ENCODE data around the gene CEP85L. TPM values are rescaled to one million over a fixed set of nuclear protein-coding genes. Genes with fewer than 3 reads are reported as not detected.

CEP85L gene
- total and polyA plus RNA-seq, 2 of the 13 experiments (the other 11 are each of a cell fraction or from before 2014, with no cell fraction given): 0.44 to 1.7 TPM

GRCh38 chr6:118638288-118638687, 13.1 kb downstream of the CEP85L start:
- H3K4me2 ChIP-seq (ENCODE audit: low read depth, low read length): no peak overlapping the region
- H3K4me1 ChIP-seq (ENCODE audit: insufficient read depth, low read length): no peaks in the 10 kb centered on the region
- no peaks in the 10 kb centered on the region for H3K36me3 ChIP-seq (replicated peaks in 1 of 2; ENCODE audit: control insufficient read depth in 1 of 2, insufficient read depth in 2 of 2, low read length in 2 of 2)
- no peak for DNase-seq (ENCODE audit: low spot score)
- no peak for FAIRE-seq
- in situ Hi-C loops (cut with HindIII; ENCODE audit: extremely low pct_ligation_motif_present, low pct_unique_long_range_greater_than_20kb): no loop called here
- H3K9me3 ChIP-seq (ENCODE audit: low read length): no peaks in the 10 kb centered on the region
- CTCF ChIA-PET (ENCODE audit: low intra/inter-chr PET ratio, low total read pairs): no interaction called here
- H2AFZ ChIP-seq (ENCODE audit: low read length): no peak overlapping the region
- ATAC-seq: no peak
- no peaks in the 10 kb centered on the region for H3K27me3 ChIP-seq (ENCODE audit: control insufficient read depth in 1 of 2, insufficient read depth in 2 of 2, low read length in 2 of 2)
- intact Hi-C loops (cut with micrococcal nuclease; ENCODE audit: unreplicated experiment): no loop called here
- POLR2A ChIA-PET: no interaction called here
- no TSS peak for BruUV-seq (replicated peaks)
- H3K27ac ChIP-seq (ENCODE audit: extremely low read length, insufficient read depth, low read length): no peak overlapping the region
- H3K9ac ChIP-seq (ENCODE audit: insufficient read depth, low read depth, low read length): no peak overlapping the region
- H4K20me1 ChIP-seq (ENCODE audit: insufficient read depth, low read length): no peaks in the 10 kb centered on the region
- no peaks in the 10 kb centered on the region for H3K79me2 ChIP-seq (ENCODE audit: insufficient read depth, low read length)
- H3K4me3 ChIP-seq (replicated peaks in 1 of 3; ENCODE audit: insufficient read depth in 1 of 3, low read depth in 2 of 3, low read length in 3 of 3): no peak overlapping the region
- no peak for TF ChIP-seq BCL6 (CRISPR knock-in tag; IDR thresholded peaks at IDR 0.05)
- TF ChIP-seq MAFF (IDR thresholded peaks at IDR 0.05; ENCODE audit: low read depth, low read length): peak; percentile 92
- TF ChIP-seq MAFK (conservative IDR thresholded peaks at IDR 0.05 in 1 of 2, IDR thresholded peaks at IDR 0.05 in 1 of 2; ENCODE audit: low read length in 2 of 2): peak; percentile 93 to 94

- H3K36me3 ChIP-seq (replicated peaks in 1 of 2; ENCODE audit: control insufficient read depth in 1 of 2, insufficient read depth in 2 of 2, low read length in 2 of 2): no peaks in the 10 kb centered on the region
- no peak overlapping the region for H3K27ac ChIP-seq (ENCODE audit: extremely low read length, insufficient read depth, low read length)
- no peak overlapping the region for H2AFZ ChIP-seq (ENCODE audit: low read length)
- 48% methylated on average over 3 of the region's 3 CpGs for whole genome bisulfite sequencing (ENCODE audit: low lambda C conversion rate)
- no peaks in the 10 kb centered on the region for H3K27me3 ChIP-seq (ENCODE audit: control insufficient read depth in 1 of 2, insufficient read depth in 2 of 2, low read length in 2 of 2)
- no TSS peak for BruUV-seq (replicated peaks)
- FAIRE-seq (no peak), ATAC-seq (no peak), DNase-seq (ENCODE audit: low spot score) (no peak)
- intact Hi-C loops (cut with micrococcal nuclease; ENCODE audit: unreplicated experiment): no loop called here
- H3K79me2 ChIP-seq (ENCODE audit: insufficient read depth, low read length): no peaks in the 10 kb centered on the region
- ChIA-PET CTCF (ENCODE audit: low intra/inter-chr PET ratio, low total read pairs) (no interaction called here), POLR2A (no interaction called here)
- no peak overlapping the region for H3K4me3 ChIP-seq (replicated peaks in 1 of 3; ENCODE audit: insufficient read depth in 1 of 3, low read depth in 2 of 3, low read length in 3 of 3)
- in situ Hi-C loops (cut with HindIII; ENCODE audit: extremely low pct_ligation_motif_present, low pct_unique_long_range_greater_than_20kb): no loop called here
- no peak overlapping the region for H3K9ac ChIP-seq (ENCODE audit: insufficient read depth, low read depth, low read length)
- H3K4me1 ChIP-seq (ENCODE audit: insufficient read depth, low read length): no peaks in the 10 kb centered on the region
- no peaks in the 10 kb centered on the region for H3K9me3 ChIP-seq (ENCODE audit: low read length)
- no peaks in the 10 kb centered on the region for H4K20me1 ChIP-seq (ENCODE audit: insufficient read depth, low read length)
- H3K4me2 ChIP-seq (ENCODE audit: low read depth, low read length): no peak overlapping the region
- TF ChIP-seq NONO (IDR thresholded peaks at IDR 0.05) (no peak), NONO (CRISPR knock-in tag; conservative IDR thresholded peaks at IDR 0.05) (no peak), BCL3 (CRISPR knock-in tag; IDR thresholded peaks at IDR 0.05) (no peak), SRSF4 (IDR thresholded peaks at IDR 0.05; ENCODE audit: low read depth, low read length, poor library complexity, severe bottlenecking) (no peak), ZNF136 (CRISPR knock-in tag; IDR thresholded peaks at IDR 0.05; ENCODE audit: low read depth) (no peak), ZKSCAN8 (CRISPR knock-in tag; IDR thresholded peaks at IDR 0.05; ENCODE audit: borderline replicate concordance) (no peak), ZNF720 (CRISPR knock-in tag; IDR thresholded peaks at IDR 0.05) (no peak), ZNF362 (CRISPR knock-in tag; IDR thresholded peaks at IDR 0.05; ENCODE audit: borderline replicate concordance) (no peak), FOXM1 (CRISPR knock-in tag; IDR thresholded peaks at IDR 0.05) (no peak), ZSCAN12 (CRISPR knock-in tag; IDR thresholded peaks at IDR 0.05) (no peak)
These were observed 15.3 kb downstream of the CEP85L start for GRCh38 chr6:118635909-118636735.

All from HepG2 (cell line).